T-helper 22 cell (primary cell): ENCODE results near the gene EPSTI1.

Experiments
- DNase-seq: peaks from one replicate; pipeline ENCODE4 v3.0.0-alpha.2; 2020; ENCODE audit warnings: low read depth

The EPSTI1 gene

DNA sequence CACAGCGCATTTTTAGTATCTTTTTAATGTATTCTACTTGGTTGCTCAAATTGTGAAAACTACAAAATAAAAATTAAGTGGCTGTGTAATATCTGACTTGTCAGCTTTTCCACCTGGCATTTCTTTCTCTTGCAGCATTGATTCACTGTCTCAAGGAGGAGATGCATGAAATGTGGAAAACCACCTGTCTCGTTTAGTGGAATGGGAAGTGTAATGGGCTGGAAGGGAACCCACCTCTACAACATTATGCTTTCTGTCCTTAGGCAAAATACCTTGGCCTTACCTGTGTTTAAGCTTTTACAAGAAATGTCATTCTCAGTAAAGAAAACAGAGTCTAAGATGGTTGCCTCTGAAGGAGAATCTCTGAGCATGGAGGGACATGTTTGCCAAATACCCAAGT lies 142.8 kb downstream of the EPSTI1 start:
- no peak for DNase-seq

DNA sequence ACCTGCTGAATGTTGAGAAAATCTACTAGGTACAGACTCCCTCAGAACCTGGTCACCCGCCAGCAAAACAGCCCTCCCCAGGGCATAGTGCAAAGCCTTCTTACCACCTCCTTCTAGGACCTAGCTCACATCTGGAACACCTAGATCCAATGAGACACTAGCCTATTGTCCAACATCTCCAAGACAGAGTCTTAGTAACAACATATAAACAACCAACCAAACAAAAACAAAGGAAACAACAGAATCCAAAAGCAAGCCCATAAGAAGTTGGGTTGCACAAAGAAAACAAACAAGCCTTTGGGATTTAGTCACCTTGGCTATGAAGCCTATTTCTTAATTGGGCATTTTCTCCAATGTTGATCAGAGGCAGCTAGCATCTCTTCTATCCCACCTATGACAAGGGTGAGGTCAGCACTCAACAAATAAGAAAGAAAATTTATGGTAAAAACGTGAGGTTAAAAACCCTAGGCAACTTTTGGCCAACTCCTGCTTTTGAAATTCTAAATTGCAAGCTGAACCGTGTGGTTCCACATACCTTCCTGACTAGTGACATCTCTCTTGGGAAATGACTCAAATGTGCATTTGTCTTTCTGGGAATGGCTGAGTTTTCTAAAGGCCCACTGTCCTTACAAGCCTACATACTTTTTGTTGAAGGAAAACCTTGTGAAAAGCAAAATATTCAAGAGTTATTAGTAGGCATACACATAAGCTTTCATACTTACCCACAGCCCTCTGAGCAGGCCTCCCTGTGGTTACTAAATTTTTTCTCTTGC lies 144.0 kb downstream of the EPSTI1 start:
- no peak for DNase-seq

DNA sequence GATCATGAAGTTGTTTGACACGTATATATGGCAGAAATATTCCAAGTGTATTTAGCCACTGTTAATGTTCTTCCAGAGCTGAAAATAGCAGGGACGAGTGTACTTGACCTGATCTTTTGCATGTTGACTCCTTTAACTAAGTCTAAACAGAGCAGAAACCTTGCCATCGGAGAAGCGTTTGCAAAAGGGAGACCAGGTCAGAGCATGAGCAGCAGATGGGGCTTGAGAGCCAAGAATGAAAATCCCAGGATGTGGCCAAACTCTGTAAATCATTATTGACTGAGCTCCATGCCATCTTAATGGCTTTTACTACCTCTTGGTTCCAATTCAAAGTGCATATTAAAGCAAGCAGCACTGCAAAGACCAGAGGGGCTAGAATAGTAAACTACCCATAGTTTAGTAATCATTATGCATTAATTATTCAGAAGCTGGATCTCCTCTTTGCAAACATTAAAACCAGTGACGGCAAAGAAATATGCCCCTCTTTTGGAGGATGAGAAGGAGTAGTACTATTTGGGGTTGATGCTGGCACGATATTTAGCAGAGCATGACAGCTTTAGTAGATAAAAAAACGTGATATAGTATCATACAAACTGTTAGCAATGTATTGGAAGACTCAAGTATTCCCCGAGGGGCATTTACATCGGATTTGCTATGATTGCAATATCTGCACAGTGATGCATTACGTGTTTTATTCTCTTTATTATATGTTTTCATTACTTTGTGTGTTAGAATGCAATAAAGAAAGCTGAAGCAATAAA lies 154.9 kb downstream of the EPSTI1 start:
- no peak for DNase-seq
